HL-60 (cell line): Measurements from ENCODE around the gene LMAN2.

Source experiments
- CTCF ChIP-seq: IDR thresholded peaks from one replicate; pipeline ENCODE4 v1.5.1; 2011; ENCODE audit warnings: low read length, control low read depth, inconsistent platforms; ENCODE audit not compliant: insufficient read depth
- GABPA ChIP-seq: IDR thresholded peaks from 2 replicates; pipeline ENCODE4 v1.6.1; 2012; ENCODE audit warnings: low read depth
- POLR2AphosphoS5 ChIP-seq: IDR thresholded peaks from 2 replicates; pipeline ENCODE4 v1.6.1; 2012; ENCODE audit warnings: low read depth
- REST ChIP-seq: IDR thresholded peaks from 2 replicates; pipeline ENCODE4 v1.6.1; 2012; ENCODE audit warnings: low read depth; ENCODE audit not compliant: insufficient replicate concordance
- SPI1 ChIP-seq: IDR thresholded peaks from 2 replicates; pipeline ENCODE4 v1.6.1; 2012; ENCODE audit warnings: low read depth, mild to moderate bottlenecking, borderline replicate concordance

GRCh38 chr5:177316005-177316404 lies 35.5 kb downstream of the LMAN2 start:
- TF ChIP-seq CTCF (no peak), REST (no peak), POLR2AphosphoS5 (no peak), SPI1 (no peak), GABPA (no peak)
